Measurements from ENCODE around the gene IL17A. TPM values are rescaled to one million over a fixed set of nuclear protein-coding genes. Genes with fewer than 3 reads are reported as not detected.

IL17A gene
- total and polyA plus RNA-seq, 2 experiments from 2014 or later: not detected

GRCh38 chr6:52139985-52140680 is 46.0 kb upstream of the IL17A start:
- Histone ChIP-seq H3K27ac (no peak overlapping the region), H3K36me3 (replicated peaks; ENCODE audit: insufficient read depth, low read depth) (no peaks in the 10 kb centered on the region), H3K4me3 (no peak overlapping the region), H4K20me1 (ENCODE audit: insufficient read depth, poor library complexity, severe bottlenecking) (no peaks in the 10 kb centered on the region), H3K4me2 (no peak overlapping the region), H3K4me1 (ENCODE audit: insufficient read depth) (no peaks in the 10 kb centered on the region), H3K9me3 (ENCODE audit: low read depth) (no peaks in the 10 kb centered on the region), H3K9me2 (replicated peaks; ENCODE audit: insufficient read depth) (no peaks in the 10 kb centered on the region), H2AFZ (no peak overlapping the region), H3K27me3 (peaks cover 2% of the 10 kb centered on the region), H3K79me2 (no peaks in the 10 kb centered on the region)
- no peak for TF ChIP-seq CTCF (IDR thresholded peaks at IDR 0.05; ENCODE audit: poor library complexity)
- no peak for DNase-seq (ENCODE audit: low spot score)
- 85% methylated on average over 3 of the region's 3 CpGs for WGBS (ENCODE audit: low lambda C conversion rate, missing lambda C conversion rate)

DNA sequence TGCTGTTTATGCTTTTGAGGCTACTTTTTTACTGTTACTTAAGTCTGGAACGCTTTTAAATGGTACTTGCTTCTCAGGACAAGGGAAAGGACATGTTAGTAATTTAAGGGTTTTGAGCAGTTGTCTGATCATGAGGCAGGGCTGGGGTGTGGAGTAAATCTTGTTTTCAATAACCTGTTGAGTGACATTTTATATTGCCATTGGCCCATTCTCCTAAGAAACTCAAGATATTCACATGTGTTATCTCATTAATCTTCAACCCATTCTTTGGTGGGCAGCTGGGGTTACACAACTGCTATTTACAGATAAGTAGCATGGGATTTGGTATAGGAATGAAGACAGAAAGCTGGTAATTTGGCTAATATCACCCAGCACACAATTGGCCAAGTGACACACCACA is 44.6 kb upstream of the IL17A start:
- H3K4me1 ChIP-seq (ENCODE audit: insufficient read depth): no peaks in the 10 kb centered on the region
- no peak for TF ChIP-seq CTCF (IDR thresholded peaks at IDR 0.05; ENCODE audit: poor library complexity)
- TF ChIP-seq EZH2phosphoT487 (IDR thresholded peaks at IDR 0.05; ENCODE audit: low read depth, severe bottlenecking, unreplicated experiment): no peak
- no peak for TF ChIP-seq EZH2 (IDR thresholded peaks at IDR 0.05; ENCODE audit: borderline replicate concordance)
- no peaks in the 10 kb centered on the region for H3K79me2 ChIP-seq
- DNase-seq (ENCODE audit: low spot score): no peak
- no peak overlapping the region for H3K27ac ChIP-seq
- 69% methylated on average over 1 of the region's 1 CpG for WGBS (ENCODE audit: low lambda C conversion rate, missing lambda C conversion rate)
- no peak overlapping the region for H3K4me3 ChIP-seq
- no peaks in the 10 kb centered on the region for H3K9me2 ChIP-seq (replicated peaks; ENCODE audit: insufficient read depth)
- H2AFZ ChIP-seq: no peak overlapping the region
- H3K9me3 ChIP-seq (ENCODE audit: low read depth): no peaks in the 10 kb centered on the region
- no peak overlapping the region for H3K4me2 ChIP-seq
- no peaks in the 10 kb centered on the region for H4K20me1 ChIP-seq (ENCODE audit: insufficient read depth, poor library complexity, severe bottlenecking)
- peaks cover 9% of the 10 kb centered on the region for H3K27me3 ChIP-seq
- no peaks in the 10 kb centered on the region for H3K36me3 ChIP-seq (replicated peaks; ENCODE audit: insufficient read depth, low read depth)

GRCh38 chr6:52142556-52142955 is 43.6 kb upstream of the IL17A start:
- Histone ChIP-seq H3K9me3 (ENCODE audit: low read depth) (no peaks in the 10 kb centered on the region), H3K27ac (no peak overlapping the region), H3K4me1 (ENCODE audit: insufficient read depth) (no peaks in the 10 kb centered on the region), H3K9me2 (replicated peaks; ENCODE audit: insufficient read depth) (no peaks in the 10 kb centered on the region), H3K36me3 (replicated peaks; ENCODE audit: insufficient read depth, low read depth) (no peaks in the 10 kb centered on the region), H3K4me2 (no peak overlapping the region), H3K4me3 (no peak overlapping the region), H4K20me1 (ENCODE audit: insufficient read depth, poor library complexity, severe bottlenecking) (no peaks in the 10 kb centered on the region), H3K79me2 (no peaks in the 10 kb centered on the region), H3K27me3 (peaks cover 9% of the 10 kb centered on the region), H2AFZ (no peak overlapping the region)
- 97% methylated on average over 1 of the region's 1 CpG for WGBS (ENCODE audit: low lambda C conversion rate, missing lambda C conversion rate)
- no peak for DNase-seq (ENCODE audit: low spot score)
- TF ChIP-seq EZH2phosphoT487 (IDR thresholded peaks at IDR 0.05; ENCODE audit: low read depth, severe bottlenecking, unreplicated experiment): no peak
- no peak for TF ChIP-seq CTCF (IDR thresholded peaks at IDR 0.05; ENCODE audit: poor library complexity)
- no peak for TF ChIP-seq EZH2 (IDR thresholded peaks at IDR 0.05; ENCODE audit: borderline replicate concordance)
